ENCODE results near the gene HNRNPUL2.
"Not testable (repeated sequence)": the region's sequence is repeated elsewhere in the genome, so short reads cannot be mapped to it uniquely, and the experiment has no call there.

DNA sequence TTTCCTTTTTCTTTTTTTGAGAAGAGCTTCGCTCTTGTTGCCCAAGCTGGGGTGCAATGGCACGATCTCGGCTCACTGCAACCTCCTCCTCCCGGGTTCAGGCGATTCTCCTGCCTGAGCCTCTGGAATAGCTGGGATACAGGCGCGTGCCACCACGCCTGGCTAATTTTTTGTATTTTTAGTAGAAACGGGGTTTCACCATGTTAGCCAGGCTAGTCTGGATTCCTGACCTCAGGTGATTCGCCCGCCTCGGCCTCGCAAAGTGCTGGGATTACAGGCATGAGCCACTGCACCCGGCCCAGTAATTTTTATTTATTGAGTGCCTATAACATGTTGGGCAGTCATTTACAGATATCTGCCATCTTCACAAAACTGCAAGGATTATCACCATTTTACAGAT lies 2.8 kb upstream of the HNRNPUL2 start:
- TF ChIP-seq POLR2A, POLR2AphosphoS5, POU2F2, TAF1, SPI1 (IDR thresholded peaks at IDR 0.05; ENCODE audit: low read depth, low read length): not testable (repeated sequence)
